H1 (cell line): Measurements from ENCODE around the gene SLC66A3. TPM values are rescaled to one million over a fixed set of nuclear protein-coding genes. Genes with fewer than 3 reads are reported as not detected.

Source experiments
- CTCF ChIA-PET: fragments of 300-600 bp; sonication (Branson Sonifier 250); formaldehyde crosslinking; loops from one replicate; lab custom pipeline; 2021; ENCODE audit not compliant: partially characterized antibody; lab: Charles Lee
- POLR2A ChIA-PET: fragments of 300-600 bp; sonication (Branson Sonifier 250); formaldehyde crosslinking; loops from one replicate; lab custom pipeline; 2021; ENCODE audit warnings: inconsistent platforms; ENCODE audit not compliant: partially characterized antibody; lab: Charles Lee
- DNase-seq, 2 experiments: peaks; one replicate each; pipeline versions ENCODE4 v3.0.0 to v3.0.0-alpha.2; 2010 to 2022; ENCODE audit warnings: low spot score in 2 of 2, low read depth in 1 of 2, mixed read lengths in 1 of 2
- FAIRE-seq: peaks from 2 replicates; lab custom pipeline; 2011; peaks lifted over from hg19 to GRCh38; lab: Jason Lieb, UNC
- H2AFZ ChIP-seq: 2 replicates; pipeline ENCODE4 v1.8.1; 2012; ENCODE audit warnings: low read length, inconsistent platforms
- H2AK5ac ChIP-seq: 2 replicates; pipeline ENCODE4 v1.6.1; 2013; ENCODE audit warnings: low read depth, low read length
- H2BK120ac ChIP-seq: replicated peaks from 2 replicates; pipeline ENCODE3; 2013; ENCODE audit warnings: low read depth, low read length, inconsistent platforms
- H2BK12ac ChIP-seq: 2 replicates; pipeline ENCODE4 v1.6.1; 2013; ENCODE audit warnings: low read depth, low read length
- H2BK15ac ChIP-seq: 2 replicates; pipeline ENCODE4 v1.6.1; 2013; ENCODE audit warnings: low read length
- H2BK20ac ChIP-seq: 2 replicates; pipeline ENCODE4 v1.6.1; 2013; ENCODE audit warnings: low read length
- H2BK5ac ChIP-seq: 2 replicates; pipeline ENCODE4 v1.6.1; 2013; ENCODE audit warnings: low read depth, low read length
- H3K14ac ChIP-seq: 2 replicates; pipeline ENCODE4 v1.6.1; 2013; ENCODE audit warnings: inconsistent platforms; ENCODE audit not compliant: insufficient read length
- H3K18ac ChIP-seq: 2 replicates; pipeline ENCODE4 v1.6.1; 2013; ENCODE audit warnings: low read length; ENCODE audit errors: extremely low read depth
- H3K23ac ChIP-seq: 2 replicates; pipeline ENCODE4 v1.6.1; 2013; ENCODE audit warnings: inconsistent platforms; ENCODE audit not compliant: insufficient read length
- H3K23me2 ChIP-seq: 2 replicates; pipeline ENCODE4 v1.6.1; 2013; ENCODE audit warnings: low read depth, low read length
- H3K27ac ChIP-seq: 2 replicates; pipeline ENCODE4 v1.6.1; 2011; ENCODE audit warnings: low read depth, low read length, inconsistent platforms
- H3K27me3 ChIP-seq, 4 experiments: replicated peaks in 1 of 4; 1 replicate in 1 of 4; 2 replicates in 3 of 4; pipeline versions ENCODE4 v1.6.1 to v1.8.1; 2011 to 2013; ENCODE audit warnings: low read length in 3 of 4, mild to moderate bottlenecking in 3 of 4, inconsistent platforms in 2 of 4, mixed read lengths in 2 of 4, moderate library complexity in 1 of 4; ENCODE audit not compliant: control insufficient read depth in 3 of 4, insufficient read depth in 3 of 4; ENCODE audit errors: extremely low read depth in 1 of 4
- H3K36me3 ChIP-seq, 4 experiments: 2 replicates each; pipeline versions ENCODE4 v1.6.1 to v1.8.1; 2011 to 2013; ENCODE audit warnings: mild to moderate bottlenecking in 4 of 4, low read length in 3 of 4, moderate library complexity in 2 of 4, control low read depth in 1 of 4, inconsistent platforms in 1 of 4; ENCODE audit not compliant: insufficient read depth in 4 of 4, control insufficient read depth in 2 of 4
- H3K4ac ChIP-seq: replicated peaks from 2 replicates; pipeline ENCODE3; 2013; ENCODE audit warnings: low read length, low read depth, mixed read lengths, inconsistent platforms; ENCODE audit not compliant: insufficient read length
- H3K4me1 ChIP-seq, 4 experiments: replicated peaks in 1 of 4; 1 replicate in 1 of 4; 2 replicates in 3 of 4; pipeline versions ENCODE4 v1.6.1 to v1.8.1; 2011 to 2013; ENCODE audit warnings: low read length in 3 of 4, inconsistent platforms in 2 of 4, mixed read lengths in 1 of 4; ENCODE audit not compliant: insufficient read depth in 4 of 4, control insufficient read depth in 3 of 4
- H3K4me2 ChIP-seq, 2 experiments: 2 replicates each; pipeline versions ENCODE4 v1.6.1 to v1.8.1; 2011 to 2013; ENCODE audit warnings: low read depth in 2 of 2, low read length in 2 of 2, control low read depth in 1 of 2, inconsistent platforms in 1 of 2, mild to moderate bottlenecking in 1 of 2; ENCODE audit not compliant: insufficient read depth in 1 of 2
- H3K4me3 ChIP-seq, 4 experiments: fragments of 200-600, 300-600 bp in 1 of 4; sonication (generic), shearing (Covaris generic), sonication (Bioruptor Twin) in 1 of 4; 2 replicates each; pipeline versions ENCODE4 v1.5.1 to v1.8.1; 2011 to 2016; ENCODE audit warnings: low read length in 4 of 4, low read depth in 3 of 4, control low read depth in 2 of 4, inconsistent platforms in 2 of 4, mild to moderate bottlenecking in 2 of 4, mixed read lengths in 1 of 4, moderate library complexity in 1 of 4; ENCODE audit not compliant: insufficient read depth in 2 of 4; ENCODE audit errors: extremely low read depth in 1 of 4
- H3K56ac ChIP-seq: replicated peaks from 2 replicates; pipeline ENCODE3; 2013; ENCODE audit warnings: low read depth, mild to moderate bottlenecking, mixed read lengths, low read length, inconsistent platforms; ENCODE audit not compliant: insufficient read length
- H3K79me1 ChIP-seq: 2 replicates; pipeline ENCODE4 v1.6.1; 2013; ENCODE audit warnings: low read depth, low read length, control low read depth
- H3K79me2 ChIP-seq, 2 experiments: 2 replicates each; pipeline versions ENCODE4 v1.6.1 to v1.8.1; 2012 to 2013; ENCODE audit warnings: low read length in 2 of 2, mild to moderate bottlenecking in 2 of 2, inconsistent platforms in 1 of 2; ENCODE audit not compliant: insufficient read depth in 2 of 2, control insufficient read depth in 1 of 2
- H3K9ac ChIP-seq, 4 experiments: replicated peaks in 1 of 4; 1 replicate in 1 of 4; 2 replicates in 3 of 4; pipeline versions ENCODE4 v1.6.1 to v1.8.1; 2011 to 2013; ENCODE audit warnings: low read depth in 3 of 4, low read length in 3 of 4, control low read depth in 2 of 4, mild to moderate bottlenecking in 2 of 4, moderate library complexity in 2 of 4, inconsistent platforms in 1 of 4; ENCODE audit errors: extremely low read depth in 1 of 4
- H3K9me3 ChIP-seq, 2 experiments: 2 replicates each; pipeline versions ENCODE4 v1.6.1 to v1.8.1; 2012 to 2013; ENCODE audit warnings: mild to moderate bottlenecking in 2 of 2, moderate library complexity in 2 of 2, control low read depth in 1 of 2, inconsistent platforms in 1 of 2, low read depth in 1 of 2, low read length in 1 of 2, mixed read lengths in 1 of 2; ENCODE audit not compliant: insufficient read depth in 2 of 2
- H4K20me1 ChIP-seq, 2 experiments: replicated peaks in 1 of 2; 2 replicates each; pipeline versions ENCODE3 to v1.8.1; 2011 to 2013; ENCODE audit warnings: inconsistent platforms in 2 of 2, low read length in 2 of 2, mild to moderate bottlenecking in 1 of 2; ENCODE audit not compliant: insufficient read depth in 2 of 2, control insufficient read depth in 1 of 2
- H4K5ac ChIP-seq: 2 replicates; pipeline ENCODE4 v1.6.1; 2013; ENCODE audit warnings: low read length, low read depth, mixed read lengths, inconsistent platforms; ENCODE audit not compliant: insufficient read length
- H4K8ac ChIP-seq: 2 replicates; pipeline ENCODE4 v1.8.0; 2013; ENCODE audit warnings: mild to moderate bottlenecking, moderate library complexity, low read length, inconsistent platforms; ENCODE audit not compliant: insufficient read depth; ENCODE audit errors: extremely low read depth
- H4K91ac ChIP-seq: replicated peaks from 2 replicates; pipeline ENCODE3; 2013; ENCODE audit warnings: low read length, mixed read lengths, inconsistent platforms; ENCODE audit not compliant: insufficient read length
- EGR1 ChIP-seq: IDR thresholded peaks from 2 replicates; pipeline ENCODE4 v1.6.1; 2011; ENCODE audit warnings: low read depth, low read length, borderline replicate concordance
- RNF2 ChIP-seq: fragments of 200-900, 300-1000 bp; sonication (generic); IDR thresholded peaks from 2 replicates; pipeline ENCODE4 v1.7.1; 2016; ENCODE audit warnings: borderline replicate concordance, low read depth, mild to moderate bottlenecking, antibody characterized with exemption, low read length; ENCODE audit not compliant: poor library complexity, severe bottlenecking; ENCODE audit errors: missing control alignments
- polyA plus RNA-seq, 7 experiments: library from polyadenylated mRNA; depleted of rRNA in 3 of 7; stranded (reverse) in 5 of 7; unstranded in 2 of 7; fragments of >200 nt in 5 of 7; fragments of 200-250 nt in 2 of 7; gene quantifications; 1 replicate in 5 of 7; 2 replicates in 1 of 7; 4 replicates in 1 of 7; pipeline versions ENCODE4 v1.2.1 to v1.2.3, GENCODE V29; 2011 to 2013; ENCODE audit warnings: missing spikeins in 2 of 7, mixed read lengths in 2 of 7
- total RNA-seq: library from RNA; stranded (reverse); fragmentation: NEBNext Ultra II Directional; extraction: Animal tissue kit (Norgen Biotek cat#: 25700); gene quantifications from 2 replicates; pipeline ENCODE4 v1.2.1, GENCODE V29; 2021

The SLC66A3 gene
- total and polyA plus RNA-seq, 2 of the 8 experiments (the other 6 are each of a cell fraction or from before 2014, with no cell fraction given): 8.7 to 27.8 TPM

DNA sequence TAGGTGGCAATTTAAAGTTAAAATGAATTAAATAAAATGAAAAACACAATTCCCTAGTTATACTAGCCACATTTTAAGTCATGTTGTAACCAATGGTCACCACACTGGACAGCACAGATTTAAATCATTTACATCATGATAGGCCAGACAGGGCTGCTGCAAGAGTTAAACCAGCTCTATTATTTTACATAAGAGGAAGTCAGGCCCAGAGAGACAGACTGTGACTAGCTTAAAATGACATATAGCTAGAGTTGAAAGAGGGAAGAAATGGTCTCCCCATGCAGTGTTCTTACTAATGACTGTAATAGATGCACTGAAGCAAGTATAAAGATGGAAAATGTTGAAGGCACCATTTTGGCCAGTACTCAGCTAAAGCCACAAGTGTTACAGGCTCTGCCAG lies 69.6 kb downstream of the SLC66A3 start:
- Histone ChIP-seq H4K20me1 (no peaks in the 10 kb centered on the region), H3K23me2 (no peaks in the 10 kb centered on the region), H3K4me2 (peak overlapping the region in 1 of 2 experiments; percentile 8; a peak in 1 of 4 replicates), H3K14ac (no peak overlapping the region), H3K18ac (no peak overlapping the region), H3K4ac (no peak overlapping the region), H3K79me1 (no peaks in the 10 kb centered on the region), H2BK20ac (no peak overlapping the region), H3K27ac (no peak overlapping the region), H2AFZ (no peak overlapping the region), H2BK15ac (no peak overlapping the region), H3K27me3 (no peaks in the 10 kb centered on the region), H3K23ac (no peak overlapping the region), H4K91ac (no peak overlapping the region), H3K56ac (no peak overlapping the region), H2AK5ac (no peak overlapping the region), H2BK12ac (no peak overlapping the region), H3K4me3 (no peak overlapping the region), H3K36me3 (peaks cover 0 to 12% (median 1%) of the 10 kb centered on the region in 4 experiments; a peak in 4 of 8 replicates), H3K79me2 (no peaks in the 10 kb centered on the region), H4K8ac (no peak overlapping the region), H3K4me1 (peaks cover 0 to 6% (median 2%) of the 10 kb centered on the region in 4 experiments; a peak in 3 of 7 replicates), H2BK120ac (no peak overlapping the region), H2BK5ac (no peak overlapping the region), H3K9me3 (no peaks in the 10 kb centered on the region), H4K5ac (no peak overlapping the region), H3K9ac (no peak overlapping the region)
- FAIRE-seq (no peak), DNase-seq (no peak)
- TF ChIP-seq EGR1: no peak
- no peak for TF ChIP-seq RNF2
- ChIA-PET POLR2A (no interaction called here), CTCF (interaction anchor here (1.4 to 2.2 kb wide), 2 partner anchors 93 to 186 kb away, joined by 4 to 7 read pairs; no protein-coding TSS in a partner anchor)
